SHP77 treated with DMSO at 0.1 percent for 48 hours (cell line): ENCODE measurements around the gene SULT1A1.
"Not testable (repeated sequence)": the region's sequence is repeated elsewhere in the genome, so short reads cannot be mapped to it uniquely, and the experiment has no call there.

Source experiments
- DNase-seq: peaks from one replicate; lab custom pipeline; 2025; lab: John Stamatoyannopoulos, UW

Gene SULT1A1

GRCh38 chr16:28609631-28610594, at the start of gene SULT1A1:
SULT1A1 (minus strand) TSS chr16:28610044; CDS start chr16:28608855, 1,189 bp downstream.
- no peak for DNase-seq

- DNase-seq: not testable (repeated sequence)
These were observed 30.1 kb upstream of the SULT1A1 start for GRCh38 chr16:28639959-28640358.

- DNase-seq: not testable (repeated sequence)
These were observed 28.5 kb upstream of the SULT1A1 start for GRCh38 chr16:28638359-28638758.

GRCh38 chr16:28637765-28638164, 27.9 kb upstream of the SULT1A1 start, which contains the start of gene NPIPB8:
NPIPB8 (plus strand) TSS chr16:28638065; CDS start chr16:28638361, 296 bp downstream.
- DNase-seq: not testable (repeated sequence)

- DNase-seq: not testable (repeated sequence)
These were observed 26.4 kb upstream of the SULT1A1 start for GRCh38 chr16:28636093-28636823.

GRCh38 chr16:28630905-28631304, 21.1 kb upstream of the SULT1A1 start:
- not testable (repeated sequence) for DNase-seq

GRCh38 chr16:28623172-28623711, 13.4 kb upstream of the SULT1A1 start:
- DNase-seq: peak; percentile 80

- not testable (repeated sequence) for DNase-seq
These were observed 12.8 kb upstream of the SULT1A1 start for GRCh38 chr16:28622532-28623171.

GRCh38 chr16:28621481-28622155, 11.8 kb upstream of the SULT1A1 start:
- no peak for DNase-seq

GRCh38 chr16:28620316-28620715, 10.5 kb upstream of the SULT1A1 start:
- DNase-seq: not testable (repeated sequence)

GRCh38 chr16:28617874-28618273, 8.0 kb upstream of the SULT1A1 start:
- no peak for DNase-seq

- no peak for DNase-seq
These were observed 6.8 kb upstream of the SULT1A1 start for GRCh38 chr16:28616636-28617035.

- not testable (repeated sequence) for DNase-seq
These were observed 6.4 kb upstream of the SULT1A1 start for GRCh38 chr16:28616224-28616577.

- peak; percentile 10 for DNase-seq
These were observed 5.8 kb upstream of the SULT1A1 start for GRCh38 chr16:28615486-28616223.

GRCh38 chr16:28614561-28614960, 4.7 kb upstream of the SULT1A1 start:
- DNase-seq: not testable (repeated sequence)

- not testable (repeated sequence) for DNase-seq
These were observed 4.1 kb upstream of the SULT1A1 start for GRCh38 chr16:28613912-28614311.

- not testable (repeated sequence) for DNase-seq
These were observed 2.8 kb upstream of the SULT1A1 start for GRCh38 chr16:28612359-28613280.

- no peak for DNase-seq
These were observed 849 bp upstream of the SULT1A1 start for GRCh38 chr16:28610595-28611191.
